SK-N-MC (cell line): ENCODE measurements around the gene LMO1.

Experiments used
- DNase-seq: peaks from one replicate; pipeline ENCODE4 v3.0.0-alpha.2; 2011; ENCODE audit warnings: low read depth, low spot score
- H3K27ac ChIP-seq: fragments of 200-600 bp; sonication (generic); 2 replicates; pipeline ENCODE4 v1.5.1; 2016; ENCODE audit warnings: mixed run types
- H3K36me3 ChIP-seq: fragments of 200-600 bp; sonication (generic); 2 replicates; pipeline ENCODE4 v1.6.1; 2017; ENCODE audit warnings: antibody characterized with exemption, low read length, mixed read lengths; ENCODE audit not compliant: insufficient read depth
- H3K4me3 ChIP-seq: fragments of 200-600 bp; sonication (generic); 2 replicates; pipeline ENCODE4 v1.5.1; 2016
- H3K9ac ChIP-seq: fragments of 200-600 bp; sonication (generic); 2 replicates; pipeline ENCODE4 v1.8.0; 2017; ENCODE audit warnings: mixed run types, mixed read lengths; ENCODE audit not compliant: insufficient read length
- H3K9me3 ChIP-seq: fragments of 200-600 bp; sonication (generic); 2 replicates; pipeline ENCODE4 v1.6.1; 2017; ENCODE audit warnings: low read depth, mild to moderate bottlenecking, antibody characterized with exemption, low read length, moderate library complexity, mixed read lengths
- EZH2 ChIP-seq: fragments of 200-600 bp; sonication (generic); IDR thresholded peaks from one replicate; pipeline ENCODE4 v1.6.1; 2017; ENCODE audit warnings: antibody characterized with exemption
- FOXP2 ChIP-seq: optimal IDR thresholded peaks from 2 replicates; pipeline ENCODE3; 2011; ENCODE audit warnings: mild to moderate bottlenecking, moderate library complexity; ENCODE audit not compliant: insufficient read depth; ENCODE audit errors: extremely low read length, control extremely low read depth
- POLR2AphosphoS5 ChIP-seq: IDR thresholded peaks from 2 replicates; pipeline ENCODE4 v1.6.1; 2012; ENCODE audit warnings: mild to moderate bottlenecking, low read depth, low read length, borderline replicate concordance

Gene LMO1

GRCh38 chr11:8249482-8249881 is 14.2 kb downstream of the LMO1 start:
- no peak overlapping the region for H3K4me3 ChIP-seq

GRCh38 chr11:8248786-8249185 is 14.9 kb downstream of the LMO1 start:
- H3K4me3 ChIP-seq: no peak overlapping the region
- H3K36me3 ChIP-seq: no peaks in the 10 kb centered on the region
- no peak overlapping the region for H3K27ac ChIP-seq
- DNase-seq: no peak
- no peak for TF ChIP-seq POLR2AphosphoS5
- no peak for TF ChIP-seq FOXP2
- TF ChIP-seq EZH2: no peak
- H3K9ac ChIP-seq: no peak overlapping the region
- H3K9me3 ChIP-seq: no peaks in the 10 kb centered on the region

More at GRCh38 chr11:8249482-8249881, 14.2 kb downstream of the LMO1 start:
- Histone ChIP-seq H3K9ac (no peak overlapping the region), H3K36me3 (no peaks in the 10 kb centered on the region), H3K9me3 (no peaks in the 10 kb centered on the region), H3K27ac (no peak overlapping the region)
- TF ChIP-seq FOXP2 (no peak), EZH2 (no peak), POLR2AphosphoS5 (no peak)
- DNase-seq: no peak

- TF ChIP-seq POLR2AphosphoS5 (no peak), EZH2 (no peak), FOXP2 (no peak)
- no peak for DNase-seq
- Histone ChIP-seq H3K9ac (no peak overlapping the region), H3K36me3 (no peaks in the 10 kb centered on the region), H3K4me3 (no peak overlapping the region), H3K9me3 (no peaks in the 10 kb centered on the region), H3K27ac (no peak overlapping the region)
These were observed 16.4 kb downstream of the LMO1 start for GRCh38 chr11:8247312-8247711.

DNA sequence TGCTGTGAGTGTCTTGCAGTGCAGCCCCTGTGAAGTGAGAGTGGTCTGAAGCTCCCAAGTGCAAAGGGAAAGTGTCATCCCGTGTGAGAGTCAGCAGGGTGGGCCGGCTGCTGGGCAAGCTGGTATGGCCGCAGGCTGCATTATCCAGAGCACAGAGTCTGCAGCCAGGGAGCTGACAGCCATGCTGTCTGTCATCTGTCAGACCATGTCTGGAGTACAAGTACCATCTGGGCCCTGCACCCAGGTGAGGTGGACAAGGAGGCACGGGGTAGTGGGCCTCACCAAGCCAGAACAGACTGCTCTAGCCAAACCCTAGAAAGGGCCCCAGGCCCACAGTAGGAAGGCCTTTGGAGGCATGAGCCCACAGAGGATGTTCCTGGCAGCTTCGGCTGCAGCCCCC is 20.2 kb downstream of the LMO1 start:
- Histone ChIP-seq H3K9ac (no peak overlapping the region), H3K9me3 (no peaks in the 10 kb centered on the region), H3K4me3 (no peak overlapping the region), H3K27ac (no peak overlapping the region), H3K36me3 (no peaks in the 10 kb centered on the region)
- TF ChIP-seq FOXP2 (no peak), EZH2 (no peak), POLR2AphosphoS5 (no peak)
- DNase-seq: no peak

DNA sequence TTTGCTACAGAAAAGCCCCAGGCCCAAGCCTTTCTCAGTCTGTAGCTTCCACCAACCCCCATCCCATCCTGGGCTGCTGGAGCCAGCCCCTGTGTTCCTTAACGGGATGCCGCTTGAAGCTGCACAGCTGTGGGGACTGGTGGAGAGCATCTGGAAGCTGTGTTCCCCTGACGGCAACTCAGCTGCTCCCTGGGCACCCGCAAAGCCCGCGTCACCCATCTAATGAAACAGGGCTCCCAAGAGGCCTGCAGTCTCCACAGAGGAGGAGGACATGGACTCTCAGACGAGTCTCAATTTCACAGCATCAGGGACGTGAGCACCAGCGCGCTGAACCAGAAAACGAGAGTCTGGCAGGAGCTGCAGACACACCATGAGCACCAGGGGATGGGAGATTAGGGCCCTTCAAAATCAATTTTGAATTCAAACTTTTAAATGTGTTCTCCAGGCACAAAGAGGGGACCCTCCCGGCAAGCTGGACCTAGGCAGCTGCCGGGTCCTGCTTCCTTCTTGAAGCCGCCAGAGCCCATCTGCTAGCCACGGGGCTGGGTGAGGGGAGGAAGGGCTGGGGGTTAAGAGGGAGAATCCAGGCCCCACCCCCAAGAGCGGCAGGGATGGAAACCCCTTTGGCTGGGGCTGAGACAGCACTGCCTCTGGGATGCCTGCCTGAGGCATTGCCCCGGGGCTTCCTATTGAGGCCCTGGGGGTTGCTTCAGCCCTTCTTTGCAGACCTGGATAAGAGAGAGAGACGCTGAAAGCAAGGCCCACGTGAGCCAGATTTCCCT is 21.0 kb downstream of the LMO1 start:
- Histone ChIP-seq H3K4me3 (no peak overlapping the region), H3K9ac (no peak overlapping the region), H3K9me3 (no peaks in the 10 kb centered on the region), H3K36me3 (no peaks in the 10 kb centered on the region), H3K27ac (no peak overlapping the region)
- no peak for TF ChIP-seq EZH2
- TF ChIP-seq FOXP2: no peak
- TF ChIP-seq POLR2AphosphoS5: no peak
- DNase-seq: no peak

DNA sequence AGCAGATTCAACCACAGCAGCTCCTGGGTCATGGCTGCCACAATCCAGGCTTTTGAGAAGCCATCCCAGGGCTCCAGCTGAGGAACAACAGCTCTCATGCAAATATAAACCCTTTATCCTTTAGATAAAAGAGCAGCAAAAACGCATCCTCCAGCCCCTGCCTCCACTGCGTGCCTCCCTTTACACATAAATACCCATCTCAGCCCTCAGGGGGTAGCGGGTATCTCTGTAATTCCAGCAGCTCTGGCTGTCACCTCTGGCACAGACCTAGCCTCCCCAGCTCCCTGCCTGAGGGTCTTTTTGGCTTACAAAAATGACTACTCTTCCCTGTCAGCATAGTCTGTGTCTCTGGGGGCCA is 21.6 kb downstream of the LMO1 start:
- DNase-seq: no peak
- H3K36me3 ChIP-seq: no peaks in the 10 kb centered on the region
- no peak overlapping the region for H3K4me3 ChIP-seq
- no peak overlapping the region for H3K9ac ChIP-seq
- no peak for TF ChIP-seq POLR2AphosphoS5
- no peak for TF ChIP-seq FOXP2
- TF ChIP-seq EZH2: no peak
- H3K9me3 ChIP-seq: no peaks in the 10 kb centered on the region
- H3K27ac ChIP-seq: no peak overlapping the region

DNA sequence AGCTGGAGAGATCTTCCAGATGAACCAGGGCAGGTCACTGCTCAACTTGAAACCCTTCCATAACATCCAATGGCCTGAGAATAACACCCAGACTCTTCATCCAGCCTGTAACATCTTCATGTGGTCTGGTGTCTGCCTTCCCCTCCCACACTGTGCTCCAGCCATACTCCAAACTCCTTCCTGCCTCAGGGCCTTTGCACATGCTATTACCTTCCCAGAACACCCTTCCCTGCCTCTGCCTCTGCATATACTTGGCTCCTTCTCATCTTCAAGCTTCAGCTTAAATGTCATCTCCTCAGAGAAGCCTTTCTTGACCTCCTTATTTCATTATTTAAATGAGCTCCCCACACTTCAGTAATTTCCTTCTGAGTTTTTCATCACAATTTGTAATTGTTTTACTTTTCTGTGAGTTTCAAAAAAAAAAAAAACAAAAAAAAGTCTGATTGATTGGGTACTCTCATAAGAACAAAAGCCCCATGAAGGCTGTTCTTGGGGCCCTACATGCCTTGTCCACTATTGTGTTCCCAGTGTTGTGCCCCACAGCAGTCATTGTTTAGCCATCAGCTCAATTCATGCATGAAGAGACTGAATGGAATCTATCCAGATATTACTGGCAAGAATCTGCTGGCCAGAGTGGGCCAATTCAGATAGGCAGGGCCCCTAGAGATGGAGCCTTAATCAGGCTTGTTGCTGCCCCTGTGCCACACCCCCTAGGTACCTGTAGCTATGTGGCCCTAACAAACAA is 22.1 kb downstream of the LMO1 start:
- H3K27ac ChIP-seq: no peak overlapping the region
- H3K9me3 ChIP-seq: no peaks in the 10 kb centered on the region
- no peak overlapping the region for H3K4me3 ChIP-seq
- no peaks in the 10 kb centered on the region for H3K36me3 ChIP-seq
- no peak for DNase-seq
- H3K9ac ChIP-seq: no peak overlapping the region
- TF ChIP-seq FOXP2 (no peak), POLR2AphosphoS5 (no peak), EZH2 (no peak)

DNA sequence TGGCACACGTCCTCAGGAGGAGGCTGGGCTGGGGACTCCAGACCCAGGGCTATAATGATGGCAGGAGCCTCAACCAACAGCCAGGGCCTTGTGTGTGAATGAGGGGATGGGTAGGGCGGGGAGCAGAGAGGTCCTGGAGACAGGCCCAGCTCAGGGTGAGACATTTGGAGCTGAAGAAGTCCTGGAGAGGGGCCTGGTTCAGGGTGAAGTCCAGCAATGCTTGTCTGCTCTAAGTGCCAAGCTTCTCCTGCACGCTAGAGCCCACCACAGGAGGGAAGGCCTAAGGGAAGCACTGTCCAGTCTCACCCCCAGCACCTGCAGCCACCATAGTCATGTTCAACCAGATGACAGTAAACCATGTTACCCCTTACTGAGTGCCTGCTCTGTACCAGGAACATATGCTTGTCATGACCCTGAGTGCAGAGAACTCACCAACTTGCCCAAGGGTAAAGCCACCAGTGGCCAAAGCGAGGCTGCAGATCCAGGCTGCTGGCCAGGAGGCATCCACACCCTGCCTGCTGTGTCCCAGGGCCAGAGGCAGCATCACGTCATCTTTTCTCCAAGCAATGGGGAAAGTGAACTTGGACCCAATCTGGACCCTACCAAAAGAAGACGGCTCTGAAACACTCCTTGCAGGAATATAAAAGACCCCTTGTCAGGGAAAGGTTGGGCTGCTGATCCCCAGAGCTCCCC is 24.0 kb downstream of the LMO1 start:
- no peaks in the 10 kb centered on the region for H3K9me3 ChIP-seq
- H3K9ac ChIP-seq: no peak overlapping the region
- no peak for DNase-seq
- TF ChIP-seq FOXP2 (no peak), POLR2AphosphoS5 (no peak), EZH2 (no peak)
- no peak overlapping the region for H3K27ac ChIP-seq
- H3K4me3 ChIP-seq: no peak overlapping the region
- H3K36me3 ChIP-seq: no peaks in the 10 kb centered on the region
